ENCODE measurements around the gene MSH5. TPM values are rescaled to one million over a fixed set of nuclear protein-coding genes. Genes with fewer than 3 reads are reported as not detected.

MSH5 gene
- total and polyA plus RNA-seq, 2 of the 13 experiments (the other 11 are each of a cell fraction or from before 2014, with no cell fraction given) = 10.2 to 38.7 TPM

DNA sequence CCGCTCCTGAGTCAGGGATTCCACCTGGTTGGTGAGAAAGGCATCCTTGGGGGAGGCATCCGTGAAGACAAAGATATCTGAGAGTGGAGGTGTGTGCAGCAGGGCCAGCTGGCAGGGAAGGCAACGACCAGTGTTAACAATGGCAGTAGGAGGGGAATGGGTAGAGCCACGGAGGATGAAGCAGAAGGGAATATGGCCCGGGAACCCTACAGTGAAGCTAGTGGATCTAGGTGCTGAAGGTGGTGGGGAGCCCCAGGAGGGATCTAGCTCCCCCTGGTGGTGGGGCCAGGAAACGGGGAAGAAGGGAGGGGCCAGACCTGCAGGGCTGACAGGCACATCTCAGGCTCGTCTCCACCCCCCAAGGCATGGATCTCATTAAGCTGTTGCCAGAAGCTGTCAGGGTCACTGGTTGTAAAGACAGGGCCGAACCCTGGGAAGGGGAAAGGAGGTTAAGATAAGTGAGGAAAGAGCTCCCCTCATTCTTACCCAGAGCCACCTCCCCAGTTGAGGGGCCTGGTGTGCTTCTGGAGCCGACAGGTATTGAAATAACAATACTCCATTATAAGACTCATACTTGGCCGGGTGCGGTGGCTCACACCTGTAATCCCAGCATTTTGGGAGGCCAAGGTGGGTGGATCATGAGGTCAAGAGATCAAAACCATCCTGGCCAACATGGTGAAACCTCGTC, 30.0 kb downstream of the MSH5 start (continued):
- TF ChIP-seq, protein P1, sequence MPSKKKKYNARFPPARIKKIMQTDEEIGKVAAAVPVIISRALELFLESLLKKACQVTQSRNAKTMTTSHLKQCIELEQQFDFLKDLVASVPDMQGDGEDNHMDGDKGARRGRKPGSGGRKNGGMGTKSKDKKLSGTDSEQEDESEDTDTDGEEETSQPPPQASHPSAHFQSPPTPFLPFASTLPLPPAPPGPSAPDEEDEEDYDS (CRISPR knock-in tag; IDR thresholded peaks at IDR 0.05) = no peak; the same call in 1 of the 2 replicates
- TF ChIP-seq TAF15 (IDR thresholded peaks at IDR 0.05; ENCODE audit: low read depth, low read length, poor library complexity, severe bottlenecking) (no peak), HDAC1 (CRISPR knock-in tag; IDR thresholded peaks at IDR 0.05) (no peak), ZNF607 (CRISPR knock-in tag; IDR thresholded peaks at IDR 0.05; ENCODE audit: borderline replicate concordance) (no peak), MXI1 (IDR thresholded peaks at IDR 0.05; ENCODE audit: borderline replicate concordance, low read depth, low read length) (peak; percentile 48; the same call in 1 of the 3 replicates), ZNF333 (CRISPR knock-in tag; IDR thresholded peaks at IDR 0.05; ENCODE audit: borderline replicate concordance) (no peak), MAFF (IDR thresholded peaks at IDR 0.05; ENCODE audit: low read depth, low read length) (no peak), SNAI1 (CRISPR knock-in tag; IDR thresholded peaks at IDR 0.05; ENCODE audit: borderline replicate concordance) (no peak), JARID2 (CRISPR knock-in tag; IDR thresholded peaks at IDR 0.05; ENCODE audit: insufficient replicate concordance) (no peak), ZNF501 (CRISPR knock-in tag; IDR thresholded peaks at IDR 0.05) (0 out of 2 replicates have a peak, but pooled peaks have one; percentile 56), ONECUT2 (CRISPR knock-in tag; IDR thresholded peaks at IDR 0.05) (no peak), RCOR2 (CRISPR knock-in tag; IDR thresholded peaks at IDR 0.05) (no peak), ZNF616 (CRISPR knock-in tag; IDR thresholded peaks at IDR 0.05; ENCODE audit: low read depth) (no peak), GATA4 (IDR thresholded peaks at IDR 0.05; ENCODE audit: borderline replicate concordance, low read depth) (no peak), KLF16 (CRISPR knock-in tag; IDR thresholded peaks at IDR 0.05) (peak in 1 of 2 experiments; percentile 78; a peak in 2 of 4 replicates), ZNF768 (CRISPR knock-in tag; IDR thresholded peaks at IDR 0.05) (no peak), ZNF292 (CRISPR knock-in tag; IDR thresholded peaks at IDR 0.05; ENCODE audit: borderline replicate concordance, low read depth) (no peak), KLF11 (CRISPR knock-in tag; IDR thresholded peaks at IDR 0.05) (no peak; the same call in 1 of the 2 replicates), ZNF10 (CRISPR knock-in tag; IDR thresholded peaks at IDR 0.05; ENCODE audit: borderline replicate concordance, low read depth) (no peak), TOPORS (CRISPR knock-in tag; IDR thresholded peaks at IDR 0.05) (no peak), PITX1 (CRISPR knock-in tag; IDR thresholded peaks at IDR 0.05) (0 out of 2 replicates have a peak, but pooled peaks have one; percentile 29)
- TF ChIP-seq, protein P2, sequence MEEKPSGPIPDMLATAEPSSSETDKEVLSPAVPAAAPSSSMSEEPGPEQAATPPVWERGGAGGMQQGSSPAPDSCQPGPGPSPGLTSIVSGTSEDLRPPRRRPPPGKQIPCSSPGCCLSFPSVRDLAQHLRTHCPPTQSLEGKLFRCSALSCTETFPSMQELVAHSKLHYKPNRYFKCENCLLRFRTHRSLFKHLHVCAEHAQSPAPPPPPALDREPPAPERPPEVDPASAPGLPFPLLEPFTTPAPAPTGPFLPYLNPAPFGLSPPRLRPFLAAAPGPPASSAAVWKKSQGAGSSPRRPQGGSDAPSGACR (CRISPR knock-in tag; IDR thresholded peaks at IDR 0.05) = no peak
- TF ChIP-seq, protein P3, sequence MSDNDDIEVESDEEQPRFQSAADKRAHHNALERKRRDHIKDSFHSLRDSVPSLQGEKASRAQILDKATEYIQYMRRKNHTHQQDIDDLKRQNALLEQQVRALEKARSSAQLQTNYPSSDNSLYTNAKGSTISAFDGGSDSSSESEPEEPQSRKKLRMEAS (IDR thresholded peaks at IDR 0.05) = no peak; the same call in 1 of the 2 replicates
- TF ChIP-seq, protein P4, sequence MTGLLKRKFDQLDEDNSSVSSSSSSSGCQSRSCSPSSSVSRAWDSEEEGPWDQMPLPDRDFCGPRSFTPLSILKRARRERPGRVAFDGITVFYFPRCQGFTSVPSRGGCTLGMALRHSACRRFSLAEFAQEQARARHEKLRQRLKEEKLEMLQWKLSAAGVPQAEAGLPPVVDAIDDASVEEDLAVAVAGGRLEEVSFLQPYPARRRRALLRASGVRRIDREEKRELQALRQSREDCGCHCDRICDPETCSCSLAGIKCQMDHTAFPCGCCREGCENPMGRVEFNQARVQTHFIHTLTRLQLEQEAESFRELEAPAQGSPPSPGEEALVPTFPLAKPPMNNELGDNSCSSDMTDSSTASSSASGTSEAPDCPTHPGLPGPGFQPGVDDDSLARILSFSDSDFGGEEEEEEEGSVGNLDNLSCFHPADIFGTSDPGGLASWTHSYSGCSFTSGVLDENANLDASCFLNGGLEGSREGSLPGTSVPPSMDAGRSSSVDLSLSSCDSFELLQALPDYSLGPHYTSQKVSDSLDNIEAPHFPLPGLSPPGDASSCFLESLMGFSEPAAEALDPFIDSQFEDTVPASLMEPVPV (CRISPR knock-in tag; IDR thresholded peaks at IDR 0.05) = no peak
- TF ChIP-seq, protein P5, sequence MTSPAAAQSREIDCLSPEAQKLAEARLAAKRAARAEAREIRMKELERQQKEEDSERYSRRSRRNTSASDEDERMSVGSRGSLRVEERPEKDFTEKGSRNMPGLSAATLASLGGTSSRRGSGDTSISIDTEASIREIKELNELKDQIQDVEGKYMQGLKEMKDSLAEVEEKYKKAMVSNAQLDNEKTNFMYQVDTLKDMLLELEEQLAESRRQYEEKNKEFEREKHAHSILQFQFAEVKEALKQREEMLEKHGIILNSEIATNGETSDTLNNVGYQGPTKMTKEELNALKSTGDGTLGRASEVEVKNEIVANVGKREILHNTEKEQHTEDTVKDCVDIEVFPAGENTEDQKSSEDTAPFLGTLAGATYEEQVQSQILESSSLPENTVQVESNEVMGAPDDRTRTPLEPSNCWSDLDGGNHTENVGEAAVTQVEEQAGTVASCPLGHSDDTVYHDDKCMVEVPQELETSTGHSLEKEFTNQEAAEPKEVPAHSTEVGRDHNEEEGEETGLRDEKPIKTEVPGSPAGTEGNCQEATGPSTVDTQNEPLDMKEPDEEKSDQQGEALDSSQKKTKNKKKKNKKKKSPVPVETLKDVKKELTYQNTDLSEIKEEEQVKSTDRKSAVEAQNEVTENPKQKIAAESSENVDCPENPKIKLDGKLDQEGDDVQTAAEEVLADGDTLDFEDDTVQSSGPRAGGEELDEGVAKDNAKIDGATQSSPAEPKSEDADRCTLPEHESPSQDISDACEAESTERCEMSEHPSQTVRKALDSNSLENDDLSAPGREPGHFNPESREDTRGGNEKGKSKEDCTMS (CRISPR knock-in tag; conservative IDR thresholded peaks at IDR 0.05) = no peak

Data from HepG2 (cell line).